ENCODE data around the gene RUBCNL.

Gene RUBCNL

DNA sequence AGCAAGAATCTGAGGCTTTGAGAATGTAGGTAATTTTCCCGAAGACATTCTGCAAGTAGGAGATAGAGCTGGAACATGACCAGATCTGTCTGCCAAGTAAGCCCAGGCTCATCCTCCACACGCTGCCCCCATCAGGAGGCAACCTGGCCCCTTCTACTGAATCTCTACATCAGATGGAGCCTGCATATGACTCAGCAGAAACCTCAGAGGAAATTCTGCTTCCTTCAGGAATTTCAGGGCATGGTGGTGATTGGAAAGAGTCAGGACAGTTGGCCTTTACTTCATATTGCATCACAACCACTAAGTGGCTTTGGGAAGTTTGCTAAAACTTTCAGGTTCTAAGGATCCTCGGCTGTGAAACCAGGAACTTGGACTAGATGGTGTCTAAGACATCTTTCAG lies 90.1 kb downstream of the RUBCNL start:
- Histone ChIP-seq H3K27me3 (ENCODE audit: insufficient read depth, poor library complexity, severe bottlenecking) (no peaks in the 10 kb centered on the region), H3K4me1 (ENCODE audit: insufficient read depth, poor library complexity, severe bottlenecking) (peaks cover 28% of the 10 kb centered on the region), H3K27ac (ENCODE audit: poor library complexity, severe bottlenecking) (peak overlapping the region; percentile 89), H3K36me3 (ENCODE audit: low read depth) (no peaks in the 10 kb centered on the region), H3K4me3 (ENCODE audit: severe bottlenecking) (no peak overlapping the region), H3K9me3 (ENCODE audit: severe bottlenecking) (peaks cover 3% of the 10 kb centered on the region)
- TF ChIP-seq CTCF (IDR thresholded peaks at IDR 0.05; ENCODE audit: poor library complexity, severe bottlenecking), result no peak
- DNase-seq (ENCODE audit: low spot score), result no peak
- ATAC-seq (ENCODE audit: low read depth), result peak; percentile 31; the same call in 2 of the 3 replicates

- Histone ChIP-seq H3K4me1 (ENCODE audit: insufficient read depth, poor library complexity, severe bottlenecking) (peaks cover 28% of the 10 kb centered on the region), H3K36me3 (ENCODE audit: low read depth) (no peaks in the 10 kb centered on the region), H3K27me3 (ENCODE audit: insufficient read depth, poor library complexity, severe bottlenecking) (no peaks in the 10 kb centered on the region), H3K9me3 (ENCODE audit: severe bottlenecking) (peaks cover 3% of the 10 kb centered on the region), H3K4me3 (ENCODE audit: severe bottlenecking) (no peak overlapping the region), H3K27ac (ENCODE audit: poor library complexity, severe bottlenecking) (peak overlapping the region; percentile 89)
- no peak for TF ChIP-seq CTCF (IDR thresholded peaks at IDR 0.05; ENCODE audit: poor library complexity, severe bottlenecking)
- DNase-seq (ENCODE audit: low spot score) (no peak), ATAC-seq (ENCODE audit: low read depth) (peak; percentile 88)
Measured at GRCh38 chr13:46296115-46296822, 90.8 kb downstream of the RUBCNL start.

GRCh38 chr13:46295491-46296114 lies 91.4 kb downstream of the RUBCNL start:
- H3K4me3 ChIP-seq (ENCODE audit: severe bottlenecking), result no peak overlapping the region
- peak overlapping the region; percentile 89 for H3K27ac ChIP-seq (ENCODE audit: poor library complexity, severe bottlenecking)
- H3K4me1 ChIP-seq (ENCODE audit: insufficient read depth, poor library complexity, severe bottlenecking), result peaks cover 28% of the 10 kb centered on the region

GRCh38 chr13:46293436-46293835 lies 93.6 kb downstream of the RUBCNL start:
- H3K9me3 ChIP-seq (ENCODE audit: severe bottlenecking), result no peaks in the 10 kb centered on the region
- H3K4me1 ChIP-seq (ENCODE audit: insufficient read depth, poor library complexity, severe bottlenecking), result peaks cover 28% of the 10 kb centered on the region
- no peak for TF ChIP-seq CTCF (IDR thresholded peaks at IDR 0.05; ENCODE audit: poor library complexity, severe bottlenecking)

More at GRCh38 chr13:46295491-46296114, 91.4 kb downstream of the RUBCNL start:
- no peak for DNase-seq (ENCODE audit: low spot score)
- ATAC-seq (ENCODE audit: low read depth), result peak; percentile 70
- peaks cover 3% of the 10 kb centered on the region for H3K9me3 ChIP-seq (ENCODE audit: severe bottlenecking)
- no peaks in the 10 kb centered on the region for H3K36me3 ChIP-seq (ENCODE audit: low read depth)
- TF ChIP-seq CTCF (IDR thresholded peaks at IDR 0.05; ENCODE audit: poor library complexity, severe bottlenecking), result no peak
- H3K27me3 ChIP-seq (ENCODE audit: insufficient read depth, poor library complexity, severe bottlenecking), result no peaks in the 10 kb centered on the region

More at GRCh38 chr13:46293436-46293835, 93.6 kb downstream of the RUBCNL start:
- H3K27ac ChIP-seq (ENCODE audit: poor library complexity, severe bottlenecking), result no peak overlapping the region
- H3K4me3 ChIP-seq (ENCODE audit: severe bottlenecking), result no peak overlapping the region
- DNase-seq (ENCODE audit: low spot score) (no peak), ATAC-seq (ENCODE audit: low read depth) (no peak)
- H3K27me3 ChIP-seq (ENCODE audit: insufficient read depth, poor library complexity, severe bottlenecking), result no peaks in the 10 kb centered on the region
- no peaks in the 10 kb centered on the region for H3K36me3 ChIP-seq (ENCODE audit: low read depth)

All from RWPE2 (cell line).